H1 (cell line): ENCODE measurements around the gene ADRB2. TPM values are rescaled to one million over a fixed set of nuclear protein-coding genes. Genes with fewer than 3 reads are reported as not detected.

ENCODE experiments used
- CTCF ChIA-PET: fragments of 300-600 bp; sonication (Branson Sonifier 250); formaldehyde crosslinking; loops from one replicate; lab custom pipeline; 2021; ENCODE audit not compliant: partially characterized antibody; lab: Charles Lee
- POLR2A ChIA-PET: fragments of 300-600 bp; sonication (Branson Sonifier 250); formaldehyde crosslinking; loops from one replicate; lab custom pipeline; 2021; ENCODE audit warnings: inconsistent platforms; ENCODE audit not compliant: partially characterized antibody; lab: Charles Lee
- DNase-seq, 2 experiments: peaks; one replicate each; pipeline versions ENCODE4 v3.0.0 to v3.0.0-alpha.2; 2010 to 2022; ENCODE audit warnings: low spot score in 2 of 2, low read depth in 1 of 2, mixed read lengths in 1 of 2
- FAIRE-seq: peaks from 2 replicates; lab custom pipeline; 2011; peaks lifted over from hg19 to GRCh38; lab: Jason Lieb, UNC
- H2AFZ ChIP-seq: 2 replicates; pipeline ENCODE4 v1.8.1; 2012; ENCODE audit warnings: low read length, inconsistent platforms
- H2AK5ac ChIP-seq: 2 replicates; pipeline ENCODE4 v1.6.1; 2013; ENCODE audit warnings: low read depth, low read length
- H2BK120ac ChIP-seq: replicated peaks from 2 replicates; pipeline ENCODE3; 2013; ENCODE audit warnings: low read depth, low read length, inconsistent platforms
- H2BK12ac ChIP-seq: 2 replicates; pipeline ENCODE4 v1.6.1; 2013; ENCODE audit warnings: low read depth, low read length
- H2BK15ac ChIP-seq: 2 replicates; pipeline ENCODE4 v1.6.1; 2013; ENCODE audit warnings: low read length
- H2BK20ac ChIP-seq: 2 replicates; pipeline ENCODE4 v1.6.1; 2013; ENCODE audit warnings: low read length
- H2BK5ac ChIP-seq: 2 replicates; pipeline ENCODE4 v1.6.1; 2013; ENCODE audit warnings: low read depth, low read length
- H3K14ac ChIP-seq: 2 replicates; pipeline ENCODE4 v1.6.1; 2013; ENCODE audit warnings: inconsistent platforms; ENCODE audit not compliant: insufficient read length
- H3K18ac ChIP-seq: 2 replicates; pipeline ENCODE4 v1.6.1; 2013; ENCODE audit warnings: low read length; ENCODE audit errors: extremely low read depth
- H3K23ac ChIP-seq: 2 replicates; pipeline ENCODE4 v1.6.1; 2013; ENCODE audit warnings: inconsistent platforms; ENCODE audit not compliant: insufficient read length
- H3K23me2 ChIP-seq: 2 replicates; pipeline ENCODE4 v1.6.1; 2013; ENCODE audit warnings: low read depth, low read length
- H3K27ac ChIP-seq: 2 replicates; pipeline ENCODE4 v1.6.1; 2011; ENCODE audit warnings: low read depth, low read length, inconsistent platforms
- H3K27me3 ChIP-seq, 4 experiments: replicated peaks in 1 of 4; 1 replicate in 1 of 4; 2 replicates in 3 of 4; pipeline versions ENCODE4 v1.6.1 to v1.8.1; 2011 to 2013; ENCODE audit warnings: low read length in 3 of 4, mild to moderate bottlenecking in 3 of 4, inconsistent platforms in 2 of 4, mixed read lengths in 2 of 4, moderate library complexity in 1 of 4; ENCODE audit not compliant: control insufficient read depth in 3 of 4, insufficient read depth in 3 of 4; ENCODE audit errors: extremely low read depth in 1 of 4
- H3K36me3 ChIP-seq, 4 experiments: 2 replicates each; pipeline versions ENCODE4 v1.6.1 to v1.8.1; 2011 to 2013; ENCODE audit warnings: mild to moderate bottlenecking in 4 of 4, low read length in 3 of 4, moderate library complexity in 2 of 4, control low read depth in 1 of 4, inconsistent platforms in 1 of 4; ENCODE audit not compliant: insufficient read depth in 4 of 4, control insufficient read depth in 2 of 4
- H3K4ac ChIP-seq: replicated peaks from 2 replicates; pipeline ENCODE3; 2013; ENCODE audit warnings: low read length, low read depth, mixed read lengths, inconsistent platforms; ENCODE audit not compliant: insufficient read length
- H3K4me1 ChIP-seq, 4 experiments: replicated peaks in 1 of 4; 1 replicate in 1 of 4; 2 replicates in 3 of 4; pipeline versions ENCODE4 v1.6.1 to v1.8.1; 2011 to 2013; ENCODE audit warnings: low read length in 3 of 4, inconsistent platforms in 2 of 4, mixed read lengths in 1 of 4; ENCODE audit not compliant: insufficient read depth in 4 of 4, control insufficient read depth in 3 of 4
- H3K4me2 ChIP-seq, 2 experiments: 2 replicates each; pipeline versions ENCODE4 v1.6.1 to v1.8.1; 2011 to 2013; ENCODE audit warnings: low read depth in 2 of 2, low read length in 2 of 2, control low read depth in 1 of 2, inconsistent platforms in 1 of 2, mild to moderate bottlenecking in 1 of 2; ENCODE audit not compliant: insufficient read depth in 1 of 2
- H3K4me3 ChIP-seq, 4 experiments: fragments of 200-600, 300-600 bp in 1 of 4; sonication (generic), shearing (Covaris generic), sonication (Bioruptor Twin) in 1 of 4; 2 replicates each; pipeline versions ENCODE4 v1.5.1 to v1.8.1; 2011 to 2016; ENCODE audit warnings: low read length in 4 of 4, low read depth in 3 of 4, control low read depth in 2 of 4, inconsistent platforms in 2 of 4, mild to moderate bottlenecking in 2 of 4, mixed read lengths in 1 of 4, moderate library complexity in 1 of 4; ENCODE audit not compliant: insufficient read depth in 2 of 4; ENCODE audit errors: extremely low read depth in 1 of 4
- H3K56ac ChIP-seq: replicated peaks from 2 replicates; pipeline ENCODE3; 2013; ENCODE audit warnings: low read depth, mild to moderate bottlenecking, mixed read lengths, low read length, inconsistent platforms; ENCODE audit not compliant: insufficient read length
- H3K79me1 ChIP-seq: 2 replicates; pipeline ENCODE4 v1.6.1; 2013; ENCODE audit warnings: low read depth, low read length, control low read depth
- H3K79me2 ChIP-seq, 2 experiments: 2 replicates each; pipeline versions ENCODE4 v1.6.1 to v1.8.1; 2012 to 2013; ENCODE audit warnings: low read length in 2 of 2, mild to moderate bottlenecking in 2 of 2, inconsistent platforms in 1 of 2; ENCODE audit not compliant: insufficient read depth in 2 of 2, control insufficient read depth in 1 of 2
- H3K9ac ChIP-seq, 4 experiments: replicated peaks in 1 of 4; 1 replicate in 1 of 4; 2 replicates in 3 of 4; pipeline versions ENCODE4 v1.6.1 to v1.8.1; 2011 to 2013; ENCODE audit warnings: low read depth in 3 of 4, low read length in 3 of 4, control low read depth in 2 of 4, mild to moderate bottlenecking in 2 of 4, moderate library complexity in 2 of 4, inconsistent platforms in 1 of 4; ENCODE audit errors: extremely low read depth in 1 of 4
- H3K9me3 ChIP-seq, 2 experiments: 2 replicates each; pipeline versions ENCODE4 v1.6.1 to v1.8.1; 2012 to 2013; ENCODE audit warnings: mild to moderate bottlenecking in 2 of 2, moderate library complexity in 2 of 2, control low read depth in 1 of 2, inconsistent platforms in 1 of 2, low read depth in 1 of 2, low read length in 1 of 2, mixed read lengths in 1 of 2; ENCODE audit not compliant: insufficient read depth in 2 of 2
- H4K20me1 ChIP-seq, 2 experiments: replicated peaks in 1 of 2; 2 replicates each; pipeline versions ENCODE3 to v1.8.1; 2011 to 2013; ENCODE audit warnings: inconsistent platforms in 2 of 2, low read length in 2 of 2, mild to moderate bottlenecking in 1 of 2; ENCODE audit not compliant: insufficient read depth in 2 of 2, control insufficient read depth in 1 of 2
- H4K5ac ChIP-seq: 2 replicates; pipeline ENCODE4 v1.6.1; 2013; ENCODE audit warnings: low read length, low read depth, mixed read lengths, inconsistent platforms; ENCODE audit not compliant: insufficient read length
- H4K8ac ChIP-seq: 2 replicates; pipeline ENCODE4 v1.8.0; 2013; ENCODE audit warnings: mild to moderate bottlenecking, moderate library complexity, low read length, inconsistent platforms; ENCODE audit not compliant: insufficient read depth; ENCODE audit errors: extremely low read depth
- H4K91ac ChIP-seq: replicated peaks from 2 replicates; pipeline ENCODE3; 2013; ENCODE audit warnings: low read length, mixed read lengths, inconsistent platforms; ENCODE audit not compliant: insufficient read length
- BRCA1 ChIP-seq: IDR thresholded peaks from 2 replicates; pipeline ENCODE4 v1.6.1; 2012; ENCODE audit warnings: low read depth, low read length, improper control_type of control experiment
- CBX5 ChIP-seq: fragments of 300-800, 300-1000 bp; sonication (generic); IDR thresholded peaks from 2 replicates; pipeline ENCODE4 v1.7.1; 2016; ENCODE audit warnings: antibody characterized with exemption, low read length, low read depth
- CBX8 ChIP-seq: fragments of 300-800, 300-1000 bp; sonication (generic); IDR thresholded peaks from 2 replicates; pipeline ENCODE4 v1.7.1; 2016; ENCODE audit warnings: low read depth, low read length, borderline replicate concordance
- CHD1 ChIP-seq: IDR thresholded peaks from 2 replicates; pipeline ENCODE4 v1.6.1; 2012; ENCODE audit warnings: low read depth, low read length, improper control_type of control experiment
- CHD2 ChIP-seq: IDR thresholded peaks from 2 replicates; pipeline ENCODE4 v1.6.1; 2012; ENCODE audit warnings: low read length, improper control_type of control experiment
- KDM1A ChIP-seq: fragments of 200-600, 300-600 bp; sonication (generic); IDR thresholded peaks from 2 replicates; pipeline ENCODE4 v1.7.1; 2016; ENCODE audit warnings: mild to moderate bottlenecking, low read length, borderline replicate concordance
- POLR2AphosphoS5 ChIP-seq: IDR thresholded peaks from 2 replicates; pipeline ENCODE4 v1.6.1; 2011; ENCODE audit warnings: low read depth, low read length
- RAD21 ChIP-seq, 2 experiments: IDR thresholded peaks in 1 of 2; conservative IDR thresholded peaks in 1 of 2; 2 replicates each; pipeline ENCODE4 v1.6.1; 2011; ENCODE audit warnings: low read depth in 2 of 2, low read length in 2 of 2, improper control_type of control experiment in 1 of 2, inconsistent platforms in 1 of 2, mild to moderate bottlenecking in 1 of 2, moderate library complexity in 1 of 2
- RFX5 ChIP-seq: IDR thresholded peaks from 2 replicates; pipeline ENCODE4 v1.6.1; 2011; ENCODE audit warnings: low read depth, low read length, improper control_type of control experiment, borderline replicate concordance
- SIX5 ChIP-seq: IDR thresholded peaks from 2 replicates; pipeline ENCODE4 v1.6.1; 2011; ENCODE audit warnings: mild to moderate bottlenecking, low read depth, low read length
- SRF ChIP-seq: IDR thresholded peaks from 2 replicates; pipeline ENCODE4 v1.6.1; 2011; ENCODE audit warnings: mild to moderate bottlenecking, low read depth, low read length, moderate library complexity
- YY1 ChIP-seq: IDR thresholded peaks from 2 replicates; pipeline ENCODE4 v1.6.1; 2011; ENCODE audit warnings: low read depth, mild to moderate bottlenecking, low read length
- ZNF274 ChIP-seq: IDR thresholded peaks from 2 replicates; pipeline ENCODE4 v1.7.0; 2012; ENCODE audit warnings: low read length, borderline replicate concordance; ENCODE audit errors: extremely low read depth
- WGBS, 2 experiments: shearing (Covaris generic) in 1 of 2; methylation state at CpG; one replicate each; pipeline versions ENCODE4 v1.1.6 to v1.1.7; 2013 to 2015; ENCODE audit warnings: low lambda C conversion rate in 2 of 2, mixed read lengths in 2 of 2, inconsistent platforms in 1 of 2, low coverage in 1 of 2, missing lambda C conversion rate in 1 of 2; ENCODE audit not compliant: insufficient replicate concordance in 2 of 2, insufficient coverage in 1 of 2, insufficient read length in 1 of 2; ENCODE audit errors: extremely low coverage in 1 of 2, missing lambda C conversion rate in 1 of 2; 5-methylcytosine and 5-hydroxymethylcytosine counted together
- polyA plus RNA-seq, 7 experiments: library from polyadenylated mRNA; depleted of rRNA in 3 of 7; stranded (reverse) in 5 of 7; unstranded in 2 of 7; fragments of >200 nt in 5 of 7; fragments of 200-250 nt in 2 of 7; gene quantifications; 1 replicate in 5 of 7; 2 replicates in 1 of 7; 4 replicates in 1 of 7; pipeline versions ENCODE4 v1.2.1 to v1.2.3, GENCODE V29; 2011 to 2013; ENCODE audit warnings: missing spikeins in 2 of 7, mixed read lengths in 2 of 7
- total RNA-seq: library from RNA; stranded (reverse); fragmentation: NEBNext Ultra II Directional; extraction: Animal tissue kit (Norgen Biotek cat#: 25700); gene quantifications from 2 replicates; pipeline ENCODE4 v1.2.1, GENCODE V29; 2021

ADRB2 gene
- total and polyA plus RNA-seq, 2 of the 8 experiments (the other 6 are each of a cell fraction or from before 2014, with no cell fraction given) = 0.65 to 0.77 TPM

- no peaks in the 10 kb centered on the region for H3K9me3 ChIP-seq
- CTCF ChIA-PET = interaction anchor here (0.6 to 3.0 kb wide), 4 partner anchors 10 to 50 kb away, joined by 3 to 16 read pairs (median 4); no protein-coding TSS in a partner anchor
- H2BK15ac ChIP-seq = no peak overlapping the region
- TF ChIP-seq CBX8 (no peak), BRCA1 (no peak), CHD2 (no peak), ZNF274 (no peak), CHD1 (no peak), SRF (no peak), KDM1A (no peak), YY1 (no peak), RAD21 (IDR thresholded peaks at IDR 0.05 in 1 of 2, conservative IDR thresholded peaks at IDR 0.05 in 1 of 2; ENCODE audit: low read depth in 2 of 2, low read length in 2 of 2) (no peak), SIX5 (no peak), CBX5 (no peak), POLR2AphosphoS5 (no peak), RFX5 (no peak)
Measured at GRCh38 chr5:148790545-148791333, 35.7 kb upstream of the ADRB2 start.

More at GRCh38 chr5:148790545-148791333, 35.7 kb upstream of the ADRB2 start:
- no peak overlapping the region for H2AFZ ChIP-seq
- H4K5ac ChIP-seq = no peak overlapping the region
- H2BK5ac ChIP-seq = no peak overlapping the region
- no peaks in the 10 kb centered on the region for H3K23me2 ChIP-seq
- H2AK5ac ChIP-seq = no peak overlapping the region
- no peaks in the 10 kb centered on the region for H3K79me1 ChIP-seq
- 89% methylated on average over 8 of the region's 8 CpGs; no CpG with 5 or more reads in 1 of the 2 experiments for WGBS, 2 experiments
- no peak overlapping the region for H3K18ac ChIP-seq
- H3K14ac ChIP-seq = no peak overlapping the region
- H4K8ac ChIP-seq = no peak overlapping the region
- H3K36me3 ChIP-seq = no peaks in the 10 kb centered on the region
- no peak overlapping the region for H3K56ac ChIP-seq
- no peak overlapping the region for H3K27ac ChIP-seq
- FAIRE-seq (no peak), DNase-seq (no peak)
- no peak overlapping the region for H2BK120ac ChIP-seq
- no peaks in the 10 kb centered on the region for H3K27me3 ChIP-seq
- H3K23ac ChIP-seq = no peak overlapping the region
- H2BK20ac ChIP-seq = no peak overlapping the region
- H3K4me2 ChIP-seq = no peak overlapping the region
- H3K79me2 ChIP-seq = no peaks in the 10 kb centered on the region
- H3K4me1 ChIP-seq = no peaks in the 10 kb centered on the region
- POLR2A ChIA-PET = no interaction called here
- H2BK12ac ChIP-seq = no peak overlapping the region
- no peaks in the 10 kb centered on the region for H4K20me1 ChIP-seq
- H3K4ac ChIP-seq = no peak overlapping the region
- H3K4me3 ChIP-seq = no peak overlapping the region
- no peak overlapping the region for H4K91ac ChIP-seq
- H3K9ac ChIP-seq = no peak overlapping the region
